Lower lobe of right lung (tissue), 2 donors: ENCODE results near the gene IPO8. TPM values are rescaled to one million over a fixed set of nuclear protein-coding genes. Genes with fewer than 3 reads are reported as not detected.

Experiments used
- ATAC-seq, 2 donors: fragments of 200-7000 bp; cut with Tn5 transposase; one replicate each; pipeline ENCODE4 v1.9.1; 2020 to 2022; ENCODE audit warnings: mild to moderate bottlenecking in 2 of 2, moderate library complexity in 2 of 2
- DNase-seq: peaks from one replicate; pipeline ENCODE4 v3.0.0-alpha.2; 2020
- H3K27ac ChIP-seq: fragments of 200-600 bp; one replicate; pipeline ENCODE4 v1.8.0; 2022
- H3K27me3 ChIP-seq: fragments of 200-600 bp; one replicate; pipeline ENCODE4 v1.8.0; 2022; ENCODE audit warnings: low read depth
- H3K36me3 ChIP-seq: fragments of 200-600 bp; one replicate; pipeline ENCODE4 v1.8.0; 2022; ENCODE audit warnings: mild to moderate bottlenecking
- H3K4me1 ChIP-seq: fragments of 200-600 bp; one replicate; pipeline ENCODE4 v1.8.0; 2022
- H3K4me3 ChIP-seq: fragments of 200-600 bp; one replicate; pipeline ENCODE4 v1.8.0; 2022; ENCODE audit warnings: mild to moderate bottlenecking
- H3K9me3 ChIP-seq: fragments of 200-600 bp; one replicate; pipeline ENCODE4 v1.8.0; 2022
- intact Hi-C: fragments of 100-400 bp; cut with DNase I; formaldehyde crosslinking; loops from one replicate; pipeline ENCODE4 v1.11.0; 2022
- total RNA-seq: library from RNA; stranded (reverse); fragmentation: NEBNext Ultra II Directional; extraction: Animal tissue kit (Norgen Biotek cat#: 25700); gene quantifications from one replicate; pipeline ENCODE4 v1.2.1, GENCODE V29; 2021
- TF ChIP-seq, protein P1 (sequence below): fragments of 200-600 bp; IDR thresholded peaks from one replicate; pipeline ENCODE4 v1.8.0; 2022; ENCODE audit warnings: antibody characterized with exemption, mild to moderate bottlenecking
- donor health status: DM: no; HTN: yes; CAD: no; lungs with severe emphysema.

The IPO8 gene
- total RNA-seq, 1 donor from 2014 or later = 51.0 TPM

DNA sequence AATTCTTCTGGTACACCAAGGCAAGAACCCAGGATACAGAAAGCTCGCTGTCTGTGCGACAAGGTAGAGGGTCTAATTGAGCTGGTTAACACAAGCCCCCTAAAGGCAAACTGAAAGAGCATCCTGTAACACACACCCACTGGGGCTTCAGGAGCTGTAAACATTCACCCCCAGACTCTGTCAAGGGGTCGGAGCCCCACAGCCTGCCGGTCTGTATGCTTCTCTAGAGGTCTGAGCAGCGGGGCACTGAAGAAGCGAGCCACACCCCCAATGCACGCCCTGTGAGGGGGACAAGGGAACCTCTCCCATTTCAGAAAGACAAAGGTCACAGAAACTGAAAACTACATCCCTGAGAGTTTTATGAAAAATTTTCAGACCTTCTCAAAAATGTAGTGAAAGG lies 1.3 kb upstream of the IPO8 start:
- TF ChIP-seq, protein P1, sequence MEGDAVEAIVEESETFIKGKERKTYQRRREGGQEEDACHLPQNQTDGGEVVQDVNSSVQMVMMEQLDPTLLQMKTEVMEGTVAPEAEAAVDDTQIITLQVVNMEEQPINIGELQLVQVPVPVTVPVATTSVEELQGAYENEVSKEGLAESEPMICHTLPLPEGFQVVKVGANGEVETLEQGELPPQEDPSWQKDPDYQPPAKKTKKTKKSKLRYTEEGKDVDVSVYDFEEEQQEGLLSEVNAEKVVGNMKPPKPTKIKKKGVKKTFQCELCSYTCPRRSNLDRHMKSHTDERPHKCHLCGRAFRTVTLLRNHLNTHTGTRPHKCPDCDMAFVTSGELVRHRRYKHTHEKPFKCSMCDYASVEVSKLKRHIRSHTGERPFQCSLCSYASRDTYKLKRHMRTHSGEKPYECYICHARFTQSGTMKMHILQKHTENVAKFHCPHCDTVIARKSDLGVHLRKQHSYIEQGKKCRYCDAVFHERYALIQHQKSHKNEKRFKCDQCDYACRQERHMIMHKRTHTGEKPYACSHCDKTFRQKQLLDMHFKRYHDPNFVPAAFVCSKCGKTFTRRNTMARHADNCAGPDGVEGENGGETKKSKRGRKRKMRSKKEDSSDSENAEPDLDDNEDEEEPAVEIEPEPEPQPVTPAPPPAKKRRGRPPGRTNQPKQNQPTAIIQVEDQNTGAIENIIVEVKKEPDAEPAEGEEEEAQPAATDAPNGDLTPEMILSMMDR = no peak
- intact Hi-C loops = no loop called here
- DNase-seq (no peak), ATAC-seq (no peak)
- no peaks in the 10 kb centered on the region for H3K36me3 ChIP-seq
- H3K9me3 ChIP-seq = no peaks in the 10 kb centered on the region
- H3K27ac ChIP-seq = no peak overlapping the region
- peaks cover 27% of the 10 kb centered on the region for H3K4me1 ChIP-seq
- H3K4me3 ChIP-seq = no peak overlapping the region
- H3K27me3 ChIP-seq = no peaks in the 10 kb centered on the region

DNA sequence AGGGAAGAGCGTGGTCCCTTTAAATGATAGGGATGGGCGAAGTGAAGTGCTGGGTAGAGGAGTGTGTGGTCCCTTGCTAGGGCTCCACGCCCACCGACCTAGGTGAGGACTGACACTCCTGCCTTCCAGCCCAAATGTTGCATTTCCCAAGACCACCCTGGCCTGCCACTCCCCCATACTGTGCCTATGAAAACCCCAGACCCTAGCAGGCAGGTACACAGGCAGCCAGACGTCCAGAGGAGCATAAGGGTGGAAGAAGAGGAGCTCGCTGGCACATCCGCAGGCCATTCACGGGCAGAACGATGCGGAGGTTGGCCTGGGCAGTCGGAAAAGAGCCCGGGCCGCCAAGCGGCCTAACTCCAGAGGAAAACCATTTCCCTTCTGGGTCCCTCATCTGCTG lies 817 bp upstream of the IPO8 start:
- no peak for DNase-seq
- TF ChIP-seq, protein P1 = no peak
- H3K27ac ChIP-seq = peak overlapping the region; percentile 84

GRCh38 chr12:30696103-30696408 lies 387 bp upstream of the IPO8 start:
- no peak for ATAC-seq
- intact Hi-C loops = no loop called here
- no peak for DNase-seq
- Histone ChIP-seq H3K36me3 (no peaks in the 10 kb centered on the region), H3K4me3 (peak overlapping the region; percentile 92), H3K27ac (peak overlapping the region; percentile 84), H3K9me3 (no peaks in the 10 kb centered on the region), H3K27me3 (no peaks in the 10 kb centered on the region), H3K4me1 (peaks cover 34% of the 10 kb centered on the region)
- TF ChIP-seq, protein P1 = no peak

More for the DNA sequence above, 817 bp upstream of the IPO8 start:
- ATAC-seq = no peak
- no peaks in the 10 kb centered on the region for H3K36me3 ChIP-seq
- no peaks in the 10 kb centered on the region for H3K27me3 ChIP-seq
- H3K4me3 ChIP-seq = peak overlapping the region; percentile 92
- peaks cover 30% of the 10 kb centered on the region for H3K4me1 ChIP-seq
- no peaks in the 10 kb centered on the region for H3K9me3 ChIP-seq
- intact Hi-C loops = no loop called here

DNA sequence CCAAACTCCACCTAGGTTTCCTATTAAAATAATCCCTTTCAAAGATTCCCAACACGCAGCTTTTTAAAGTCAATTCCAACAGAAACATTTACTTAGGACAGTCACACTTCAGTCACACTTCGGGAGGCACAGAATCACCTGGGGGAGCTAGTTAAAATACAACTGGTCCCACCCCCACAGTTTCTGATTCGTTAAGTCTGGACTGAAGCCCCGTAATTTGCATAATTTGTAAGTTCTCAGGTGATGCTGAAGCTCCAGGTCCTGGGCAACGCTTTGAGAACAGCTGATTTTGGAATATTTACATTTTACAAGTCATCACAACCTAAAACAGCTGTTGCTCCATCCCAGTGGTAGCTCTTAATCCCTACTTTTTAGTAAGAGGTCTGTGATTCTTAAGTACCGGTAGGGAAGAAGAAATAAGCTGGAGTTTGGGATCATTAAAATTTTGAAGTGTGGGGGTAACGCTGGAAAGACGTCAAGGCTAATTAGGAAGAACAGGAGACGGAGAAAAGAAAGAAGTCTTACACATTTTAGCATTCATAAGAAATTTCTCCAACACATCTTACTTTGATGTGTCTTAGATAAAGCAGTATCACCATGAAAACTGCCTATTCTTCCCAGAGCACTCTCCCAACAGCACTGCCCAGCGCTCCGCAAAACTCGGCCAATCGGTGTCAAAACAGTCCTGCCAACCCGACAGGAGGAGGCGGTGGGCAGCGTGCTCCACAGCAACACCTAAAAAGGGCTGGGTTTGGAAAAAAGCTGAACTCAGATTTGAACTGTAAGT lies 1.1 kb downstream of the IPO8 start:
- Histone ChIP-seq H3K4me3 (peak overlapping the region; percentile 92), H3K4me1 (peaks cover 35% of the 10 kb centered on the region), H3K9me3 (no peaks in the 10 kb centered on the region), H3K27me3 (no peaks in the 10 kb centered on the region), H3K36me3 (no peaks in the 10 kb centered on the region), H3K27ac (peak overlapping the region; percentile 84)
- TF ChIP-seq, protein P1 = no peak
- ATAC-seq = peak; percentile 82 to 87
- intact Hi-C loops = no loop called here
- peak; percentile 63 for DNase-seq

DNA sequence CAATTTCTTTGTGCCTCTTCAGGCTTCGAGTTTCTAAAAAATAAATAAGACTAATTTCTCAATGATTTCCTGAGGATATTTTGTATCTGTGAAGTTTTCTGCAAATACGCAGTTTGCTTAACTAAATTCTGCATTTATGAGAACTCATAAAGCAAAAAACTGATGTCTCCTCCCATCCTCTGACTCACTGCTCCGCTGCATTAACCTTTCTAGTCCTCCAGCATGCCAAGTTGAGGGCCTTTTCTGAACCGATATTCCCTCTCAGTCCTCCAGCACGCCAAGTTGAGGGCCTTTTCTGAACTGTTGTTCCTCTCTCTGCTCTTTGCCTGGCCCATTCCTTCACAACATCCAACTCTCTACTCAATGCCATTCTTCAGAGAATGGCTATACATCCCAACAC lies 3.2 kb downstream of the IPO8 start:
- Histone ChIP-seq H3K27me3 (no peaks in the 10 kb centered on the region), H3K27ac (no peak overlapping the region), H3K4me3 (no peak overlapping the region), H3K9me3 (no peaks in the 10 kb centered on the region), H3K36me3 (no peaks in the 10 kb centered on the region), H3K4me1 (peaks cover 35% of the 10 kb centered on the region)
- TF ChIP-seq, protein P1 = no peak
- no peak for ATAC-seq
- DNase-seq = no peak
- intact Hi-C loops = no loop called here
